Measurements from ENCODE around the gene GGACT.

DNA sequence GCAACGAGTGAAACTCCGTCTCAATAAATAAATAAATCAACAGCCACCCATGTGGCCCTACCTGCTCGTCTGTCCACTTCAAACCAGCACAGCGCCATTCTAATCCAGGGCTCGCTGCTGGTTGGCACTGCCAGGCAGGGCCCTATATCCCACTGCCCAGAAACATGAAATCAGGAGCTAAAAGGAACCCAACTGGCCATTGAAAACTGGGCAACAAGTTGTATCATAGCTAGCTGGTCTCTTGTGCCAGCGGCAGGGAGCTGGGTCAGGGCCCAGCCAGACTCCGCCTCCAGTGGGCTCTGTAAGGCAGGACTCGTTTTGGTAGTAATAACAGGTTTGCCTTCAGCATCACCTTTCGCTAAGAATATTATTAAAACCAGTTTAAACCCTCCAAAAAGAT, 39.3 kb downstream of the GGACT start:
- TF ChIP-seq GATA2 (IDR thresholded peaks at IDR 0.05; ENCODE audit: low read depth, low read length) (no peak), GATA3 (IDR thresholded peaks at IDR 0.05; ENCODE audit: low read depth, low read length) (no peak)
